ENCODE results near the gene TAS2R41.

TAS2R41 gene

GRCh38 chr7:143495851-143496250, 18.2 kb downstream of the TAS2R41 start:
- TF ChIP-seq CTCF (IDR thresholded peaks at IDR 0.05; ENCODE audit: borderline replicate concordance, control extremely low read depth, extremely low read depth, insufficient read depth, missing control alignments): no peak
- in situ Hi-C loops (cut with MboI; ENCODE audit: low sequenced_read_pairs, unreplicated experiment): no loop called here
- DNase-seq (ENCODE audit: low spot score): no peak

GRCh38 chr7:143496263-143496662, 18.6 kb downstream of the TAS2R41 start:
- no peak for TF ChIP-seq CTCF (IDR thresholded peaks at IDR 0.05; ENCODE audit: borderline replicate concordance, control extremely low read depth, extremely low read depth, insufficient read depth, missing control alignments)
- no peak for DNase-seq (ENCODE audit: low spot score)
- in situ Hi-C loops (cut with MboI; ENCODE audit: low sequenced_read_pairs, unreplicated experiment): no loop called here

- no peak for TF ChIP-seq CTCF (IDR thresholded peaks at IDR 0.05; ENCODE audit: borderline replicate concordance, control extremely low read depth, extremely low read depth, insufficient read depth, missing control alignments)
- DNase-seq (ENCODE audit: low spot score): no peak
- in situ Hi-C loops (cut with MboI; ENCODE audit: low sequenced_read_pairs, unreplicated experiment): no loop called here
These were observed 19.5 kb downstream of the TAS2R41 start for GRCh38 chr7:143497008-143497795.

- DNase-seq (ENCODE audit: low spot score): no peak
- TF ChIP-seq CTCF (IDR thresholded peaks at IDR 0.05; ENCODE audit: borderline replicate concordance, control extremely low read depth, extremely low read depth, insufficient read depth, missing control alignments): no peak
- in situ Hi-C loops (cut with MboI; ENCODE audit: low sequenced_read_pairs, unreplicated experiment): no loop called here
These were observed 21.6 kb downstream of the TAS2R41 start for GRCh38 chr7:143499246-143499645.

- in situ Hi-C loops (cut with MboI; ENCODE audit: low sequenced_read_pairs, unreplicated experiment): no loop called here
- DNase-seq (ENCODE audit: low spot score): no peak
- no peak for TF ChIP-seq CTCF (IDR thresholded peaks at IDR 0.05; ENCODE audit: borderline replicate concordance, control extremely low read depth, extremely low read depth, insufficient read depth, missing control alignments)
These were observed 22.2 kb downstream of the TAS2R41 start for GRCh38 chr7:143499743-143500348.

GRCh38 chr7:143503261-143503660, 25.6 kb downstream of the TAS2R41 start:
- DNase-seq (ENCODE audit: low spot score): no peak
- TF ChIP-seq CTCF (IDR thresholded peaks at IDR 0.05; ENCODE audit: borderline replicate concordance, control extremely low read depth, extremely low read depth, insufficient read depth, missing control alignments): no peak
- in situ Hi-C loops (cut with MboI; ENCODE audit: low sequenced_read_pairs, unreplicated experiment): no loop called here

Measured in GM13976 (cell line).